ENCODE data around the gene WDR62.
"Not testable (repeated sequence)": the region's sequence is repeated elsewhere in the genome, so short reads cannot be mapped to it uniquely, and the experiment has no call there.

WDR62 gene

GRCh38 chr19:36032251-36033104, 22.2 kb upstream of the WDR62 start, which contains the start of gene CLIP3:
TSS of gene CLIP3 (minus strand) at chr19:36032873. CDS start at chr19:36032357, 516 bp downstream.
- peak in 1 of 3 experiments; percentile 42 for DNase-seq (ENCODE audit: low read depth in 3 of 3)

GRCh38 chr19:36040495-36040894, 14.2 kb upstream of the WDR62 start:
- DNase-seq (ENCODE audit: low read depth in 3 of 3), result no peak

DNA sequence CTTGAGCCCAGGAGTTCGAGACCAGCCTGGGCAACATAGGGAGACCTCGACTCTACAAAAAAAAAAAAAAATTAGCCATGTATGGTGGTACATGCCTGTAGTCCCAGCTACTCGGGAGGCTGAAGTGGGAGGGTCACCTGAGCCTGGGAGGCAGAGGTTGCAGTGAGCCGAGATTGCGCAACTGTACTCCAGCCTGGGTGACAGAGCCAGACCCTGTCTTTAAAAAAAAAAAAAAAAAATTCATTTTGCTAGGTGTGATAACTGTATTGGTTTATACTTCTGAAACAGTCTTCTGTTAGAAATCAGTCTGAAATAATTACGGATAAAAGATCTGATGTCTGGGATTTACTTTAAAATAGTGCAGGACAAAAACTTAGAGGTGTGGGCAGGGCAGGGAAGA, 13.6 kb upstream of the WDR62 start:
- not testable (repeated sequence) for DNase-seq (ENCODE audit: low read depth in 3 of 3)

DNA sequence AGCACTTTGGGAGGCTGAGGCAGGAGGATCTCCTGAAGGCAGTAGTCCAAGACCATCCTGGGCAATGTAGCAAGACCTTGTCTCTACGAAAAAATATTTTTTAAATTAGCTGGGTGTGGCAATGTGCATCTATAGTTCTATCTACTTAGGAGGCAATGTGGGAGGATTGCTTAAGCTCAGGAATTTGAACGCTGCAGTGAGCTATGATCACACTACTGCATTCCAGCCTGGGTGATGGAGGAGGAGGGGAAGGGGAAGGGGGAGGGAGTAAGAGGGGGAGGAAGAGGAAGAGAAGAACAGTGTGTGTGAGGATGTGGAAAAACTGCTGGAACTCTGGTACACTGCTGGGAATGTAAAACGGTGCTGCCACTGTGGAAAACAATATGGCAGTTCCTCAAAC, 12.9 kb upstream of the WDR62 start:
- DNase-seq (ENCODE audit: low read depth in 3 of 3), result no peak

GRCh38 chr19:36043952-36044351, 10.7 kb upstream of the WDR62 start:
- DNase-seq (ENCODE audit: low read depth in 3 of 3), result no peak

GRCh38 chr19:36046443-36047050, 8.2 kb upstream of the WDR62 start:
- no peak for DNase-seq (ENCODE audit: low read depth in 3 of 3)

GRCh38 chr19:36047835-36048234, 6.9 kb upstream of the WDR62 start:
- no peak for DNase-seq (ENCODE audit: low read depth in 3 of 3)

DNA sequence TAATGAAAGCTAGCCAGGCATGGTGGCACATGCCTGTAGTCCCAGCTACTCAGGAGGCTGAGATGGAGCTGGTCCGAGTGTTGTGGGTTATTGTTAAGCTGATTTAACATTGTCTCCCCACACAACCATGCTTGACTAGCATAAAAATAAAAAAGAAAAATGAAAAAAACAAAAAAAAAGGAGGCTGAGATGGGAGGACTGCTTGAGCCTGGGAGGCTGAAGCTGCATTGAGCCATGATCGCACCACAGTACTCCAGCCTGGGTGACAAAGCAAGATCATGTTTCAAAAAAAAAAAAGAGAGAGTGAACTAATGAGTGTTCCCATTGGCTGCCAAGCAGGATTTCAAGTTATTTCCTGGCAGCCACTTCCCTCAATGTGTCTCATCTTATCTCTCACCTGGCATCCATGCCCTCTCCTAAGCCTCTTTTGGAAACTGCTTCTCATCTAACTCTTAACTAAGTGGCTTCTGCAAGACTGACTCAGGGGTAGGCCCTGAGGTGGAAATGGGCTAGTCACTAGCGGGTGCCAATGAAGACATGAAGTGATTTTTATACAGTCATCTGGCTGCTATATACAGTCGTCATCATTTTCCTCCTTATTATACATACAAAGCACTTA, 5.5 kb upstream of the WDR62 start:
- DNase-seq (ENCODE audit: low read depth in 3 of 3), result no peak

DNA sequence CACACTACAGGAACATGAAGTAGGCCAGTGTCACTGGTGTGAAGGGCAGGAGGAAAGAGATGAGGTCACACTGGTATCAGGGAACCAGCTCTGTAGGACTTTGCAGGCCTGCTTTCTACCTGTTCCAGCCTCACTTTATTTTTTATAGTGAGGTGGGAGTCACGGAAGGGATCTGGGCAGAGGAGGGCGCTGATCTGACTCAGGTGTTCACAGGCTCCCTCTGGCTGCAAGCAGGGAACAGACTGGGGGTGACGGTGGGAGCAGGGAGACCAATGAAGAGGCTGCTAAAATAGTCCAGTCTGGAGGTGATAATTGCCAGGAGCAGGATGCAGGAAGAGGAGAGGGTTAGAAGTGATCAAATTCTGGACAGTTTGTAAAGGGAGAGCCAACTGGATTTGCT, 3.5 kb upstream of the WDR62 start:
- no peak for DNase-seq (ENCODE audit: low read depth in 3 of 3)

GRCh38 chr19:36051637-36052036, 3.1 kb upstream of the WDR62 start:
- DNase-seq (ENCODE audit: low read depth in 3 of 3), result no peak

DNA sequence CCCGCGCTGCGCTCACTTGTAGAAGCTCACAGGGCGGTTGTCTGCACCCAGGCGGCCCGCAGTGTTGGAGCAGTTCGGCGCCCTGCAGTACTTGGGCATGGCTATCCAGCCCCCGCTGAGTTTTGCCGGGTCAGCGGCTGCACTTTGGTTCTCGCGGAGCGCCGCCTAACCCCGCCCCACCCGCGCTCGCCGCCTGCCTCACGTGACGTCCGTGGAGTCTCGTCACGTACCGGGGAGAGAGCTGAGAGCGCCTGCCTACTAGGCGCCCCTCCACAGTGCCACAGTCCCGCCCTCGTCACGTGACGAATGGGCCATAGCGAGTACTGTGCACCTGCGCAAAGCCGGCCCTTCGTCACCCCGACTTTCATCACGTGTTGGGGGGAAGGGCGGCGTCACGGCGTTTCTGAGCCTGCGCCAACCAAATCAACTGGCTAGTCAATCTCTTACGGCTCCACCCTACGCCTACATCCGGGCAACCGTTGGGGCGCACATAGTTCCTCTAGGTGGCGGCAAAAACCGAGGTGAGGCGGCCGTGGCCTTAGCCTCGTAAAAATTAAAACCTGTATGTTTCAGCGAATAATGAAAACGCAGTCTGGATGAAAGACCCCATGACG, 471 bp upstream of the WDR62 start, which contains the start of gene THAP8:
THAP8 (minus strand) TSS at position 167 of the 614 bp plus-strand sequence; CDS start at position 99, 68 bp downstream.
- peak; percentile 99 to 100 (median 100) for DNase-seq (ENCODE audit: low read depth in 3 of 3)

- DNase-seq (ENCODE audit: low read depth in 3 of 3), result no peak
These were observed 3.9 kb downstream of the WDR62 start for GRCh38 chr19:36058481-36059179.

- no peak for DNase-seq (ENCODE audit: low read depth in 3 of 3)
These were observed 4.6 kb downstream of the WDR62 start for GRCh38 chr19:36059180-36059910.

- peak in 1 of 3 experiments; percentile 14 for DNase-seq (ENCODE audit: low read depth in 3 of 3)
These were observed 5.7 kb downstream of the WDR62 start for GRCh38 chr19:36060430-36060829.

DNA sequence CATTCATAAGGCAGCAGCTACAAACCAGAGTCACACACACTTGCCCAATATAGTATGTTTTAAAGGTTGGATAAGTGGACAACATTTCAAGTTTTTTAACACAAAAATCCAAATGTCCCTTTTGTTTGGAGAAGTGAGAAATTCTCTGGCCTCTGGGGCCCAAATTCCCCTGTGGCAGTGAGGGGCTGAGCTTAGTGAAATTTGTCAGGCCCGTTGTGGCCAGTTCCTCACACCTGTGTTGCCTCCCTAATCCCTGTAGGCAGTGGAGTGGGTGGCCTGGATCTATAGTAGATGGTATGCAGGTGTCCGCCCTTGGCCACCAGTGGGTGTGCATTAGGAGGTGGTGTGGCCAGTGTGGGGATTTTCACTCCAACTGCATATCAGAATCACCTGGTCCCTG, 6.7 kb downstream of the WDR62 start:
- DNase-seq (ENCODE audit: low read depth in 3 of 3), result no peak

GRCh38 chr19:36064826-36065225, 10.1 kb downstream of the WDR62 start:
- no peak for DNase-seq (ENCODE audit: low read depth in 3 of 3)

DNA sequence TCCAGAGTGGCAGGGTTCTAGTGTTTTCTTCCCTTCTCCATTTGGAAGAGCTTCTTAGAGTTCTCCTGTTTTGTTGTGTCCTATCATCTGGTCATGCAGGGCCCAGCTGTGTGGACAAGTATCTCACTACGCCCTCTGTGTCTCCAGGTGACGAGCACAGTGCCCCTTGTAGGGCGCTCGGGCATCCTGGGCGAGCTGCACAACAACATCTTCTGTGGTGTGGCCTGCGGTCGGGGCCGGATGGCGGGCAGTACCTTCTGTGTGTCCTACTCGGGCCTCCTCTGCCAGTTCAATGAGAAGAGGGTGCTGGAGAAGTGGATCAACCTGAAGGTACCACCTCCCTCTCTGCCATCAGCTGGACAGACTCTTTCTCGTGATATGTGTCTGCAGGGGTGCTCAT, 13.0 kb downstream of the WDR62 start:
- DNase-seq (ENCODE audit: low read depth in 3 of 3), result no peak

DNA sequence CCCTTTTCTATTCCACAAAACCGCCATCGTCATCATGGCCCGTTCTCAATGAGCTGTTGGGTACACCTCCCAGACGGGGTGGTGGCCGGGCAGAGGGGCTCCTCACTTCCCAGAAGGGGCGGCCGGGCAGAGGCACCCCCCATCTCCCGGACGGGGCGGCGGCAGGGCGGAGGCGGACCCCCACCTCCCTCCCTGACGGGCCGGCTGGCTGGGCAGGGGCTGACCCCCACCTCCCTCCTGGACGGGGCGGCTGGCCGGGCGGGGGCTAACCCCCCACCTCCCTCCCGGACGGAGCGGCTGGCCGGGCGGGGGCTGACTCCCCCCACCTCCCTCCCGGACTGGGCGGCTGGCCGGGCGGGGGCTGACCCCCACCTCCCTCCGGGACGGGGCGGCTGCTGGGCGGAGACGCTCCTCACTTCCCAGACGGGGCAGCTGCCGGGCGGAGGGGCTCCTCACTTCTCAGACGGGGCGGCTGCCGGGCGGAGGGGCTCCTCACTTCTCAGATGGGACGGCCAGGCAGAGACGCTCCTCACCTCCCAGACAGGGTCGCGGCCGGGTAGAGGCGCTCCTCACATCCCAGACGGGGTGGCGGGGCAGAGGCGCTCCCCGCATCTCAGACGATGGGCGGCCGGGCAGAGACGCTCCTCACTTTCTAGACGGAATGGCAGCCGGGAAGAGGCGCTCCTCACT, 14.3 kb downstream of the WDR62 start:
- DNase-seq (ENCODE audit: low read depth in 3 of 3), result not testable (repeated sequence)

GRCh38 chr19:36072081-36072480, 17.4 kb downstream of the WDR62 start:
- no peak for DNase-seq (ENCODE audit: low read depth in 3 of 3)

All from stimulated activated CD4-positive, alpha-beta T cell treated with anti-CD3 and anti-CD28 coated beads, TNF-alpha, amount 100 ng/mL, for 24 hours (primary cell).